ENCODE measurements around the gene PARVA. TPM values are rescaled to one million over a fixed set of nuclear protein-coding genes. Genes with fewer than 3 reads are reported as not detected.

Gene PARVA
- total and polyA plus RNA-seq, 8 donors, result 18.8 to 116 (median 43.0) TPM

DNA sequence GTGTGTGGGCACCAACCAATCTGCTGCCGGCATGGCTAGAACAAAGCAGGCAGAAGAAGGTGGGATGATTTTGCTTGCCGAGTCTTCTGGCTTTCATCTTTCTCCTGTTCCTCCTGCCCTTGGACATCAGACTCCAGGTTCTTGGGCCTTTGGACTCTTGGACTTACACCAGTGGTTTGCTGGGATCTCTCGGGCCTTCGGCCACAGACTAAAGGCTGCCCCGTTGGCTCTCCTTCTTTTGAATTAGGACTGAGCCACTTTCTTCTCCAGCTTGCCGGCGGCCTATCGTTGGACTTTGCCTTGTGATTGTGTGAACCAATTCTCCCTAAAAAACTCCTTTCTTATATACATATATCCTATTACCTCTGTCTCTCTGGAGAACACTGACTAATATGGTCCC lies 168.8 kb downstream of the PARVA start:
- H3K36me3 ChIP-seq, result no peaks in the 10 kb centered on the region
- no peaks in the 10 kb centered on the region for H3K27me3 ChIP-seq
- H3K4me3 ChIP-seq, result no peak overlapping the region
- no peak for DNase-seq
- WGBS, 5 donors, result 94 to 98% (median 96%) methylated on average over 8 of the region's 8 CpGs
- no peaks in the 10 kb centered on the region for H3K9me3 ChIP-seq
- no peak for TF ChIP-seq EP300 (IDR thresholded peaks at IDR 0.05)
- TF ChIP-seq CTCF (IDR thresholded peaks at IDR 0.05), result no peak
- no peak for TF ChIP-seq POLR2AphosphoS5 (IDR thresholded peaks at IDR 0.05)
- no peak for TF ChIP-seq POLR2A (IDR thresholded peaks at IDR 0.05)
- no peak overlapping the region for H3K27ac ChIP-seq
- H3K4me1 ChIP-seq, result peaks cover 3 to 14% (median 10%) of the 10 kb centered on the region in 4 donors
- intact Hi-C loops (cut with DNase I; ENCODE audit: low total_unique reads), result no loop called here

GRCh38 chr11:12546660-12547059 lies 169.3 kb downstream of the PARVA start:
- TF ChIP-seq POLR2AphosphoS5 (IDR thresholded peaks at IDR 0.05) (no peak), POLR2A (IDR thresholded peaks at IDR 0.05) (no peak), EP300 (IDR thresholded peaks at IDR 0.05) (no peak), CTCF (IDR thresholded peaks at IDR 0.05) (no peak)
- DNase-seq, result no peak
- peaks cover 0 to 9% (median 5%) of the 10 kb centered on the region in 4 donors for H3K4me1 ChIP-seq
- intact Hi-C loops (cut with DNase I; ENCODE audit: low total_unique reads), result no loop called here
- H3K9me3 ChIP-seq, result no peaks in the 10 kb centered on the region
- no peak overlapping the region for H3K27ac ChIP-seq
- no peaks in the 10 kb centered on the region for H3K36me3 ChIP-seq
- H3K4me3 ChIP-seq, result no peak overlapping the region
- 90 to 96% (median 94%) methylated on average over 5 of the region's 5 CpGs for WGBS, 5 donors
- H3K27me3 ChIP-seq, result no peaks in the 10 kb centered on the region

- Histone ChIP-seq H3K27me3 (no peaks in the 10 kb centered on the region), H3K27ac (no peak overlapping the region), H3K36me3 (no peaks in the 10 kb centered on the region), H3K4me3 (no peak overlapping the region), H3K9me3 (no peaks in the 10 kb centered on the region), H3K4me1 (peaks cover 0 to 8% (median 5%) of the 10 kb centered on the region in 4 donors)
- DNase-seq, result no peak
- 82 to 88% (median 87%) methylated on average over 5 of the region's 5 CpGs for WGBS, 5 donors
- intact Hi-C loops (cut with DNase I; ENCODE audit: low total_unique reads), result no loop called here
- TF ChIP-seq EP300 (IDR thresholded peaks at IDR 0.05) (no peak), CTCF (IDR thresholded peaks at IDR 0.05) (no peak), POLR2AphosphoS5 (IDR thresholded peaks at IDR 0.05) (no peak), POLR2A (IDR thresholded peaks at IDR 0.05) (no peak)
These were observed 170.7 kb downstream of the PARVA start for GRCh38 chr11:12547953-12548650.

DNA sequence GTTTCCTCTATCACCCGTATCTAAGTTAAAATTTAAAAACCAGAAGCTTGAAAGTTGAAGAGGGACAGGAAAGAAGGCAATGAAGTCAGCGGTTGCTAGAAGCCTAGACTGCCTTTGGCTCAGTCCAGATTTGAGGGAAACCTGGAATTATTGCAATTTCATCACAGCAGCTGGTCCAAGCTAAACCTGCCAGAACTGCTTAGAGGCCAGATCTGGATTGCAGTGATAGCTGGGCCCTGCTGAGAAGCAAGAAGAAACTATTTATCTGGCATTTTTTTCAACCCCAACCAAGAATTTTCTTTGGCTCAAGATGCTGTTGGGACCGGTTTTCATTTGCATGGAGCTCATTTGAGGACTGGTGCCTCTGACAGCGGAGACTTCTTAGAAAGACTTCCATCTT lies 175.3 kb downstream of the PARVA start:
- Histone ChIP-seq H3K4me3 (no peak overlapping the region), H3K36me3 (no peaks in the 10 kb centered on the region), H3K9me3 (peaks cover 0 to 4% (median 2%) of the 10 kb centered on the region in 4 donors), H3K4me1 (peaks cover 0 to 25% (median 14%) of the 10 kb centered on the region in 4 donors), H3K27me3 (no peaks in the 10 kb centered on the region), H3K27ac (peak overlapping the region in 1 of 5 donors; percentile 44)
- peak in 1 of 2 donors; percentile 75 for DNase-seq
- intact Hi-C loops (cut with DNase I; ENCODE audit: low total_unique reads), result no loop called here
- TF ChIP-seq EP300 (IDR thresholded peaks at IDR 0.05) (no peak), POLR2A (IDR thresholded peaks at IDR 0.05) (no peak), POLR2AphosphoS5 (IDR thresholded peaks at IDR 0.05) (peak in 1 of 3 donors; percentile 24), CTCF (IDR thresholded peaks at IDR 0.05) (no peak)
- WGBS, 5 donors, result 65 to 86% (median 76%) methylated on average over 4 of the region's 4 CpGs

All from stomach (tissue), 9 donors.